OCI-LY3 (cell line): ENCODE results near the gene HOXD12.

Experiments used
- H2AFZ ChIP-seq: fragments of 200-600, 300-600 bp; shearing (Covaris generic); 2 replicates; pipeline ENCODE4 v1.6.0; 2014; ENCODE audit warnings: antibody characterized with exemption, low read depth, low read length
- H3K27ac ChIP-seq: fragments of 200-600, 300-600 bp; sonication (generic); 2 replicates; pipeline ENCODE4 v1.5.1; 2014; ENCODE audit warnings: mild to moderate bottlenecking, low read length, moderate library complexity, mixed read lengths
- H3K27me3 ChIP-seq: fragments of 200-600, 300-600 bp; sonication (generic); 2 replicates; pipeline ENCODE4 v1.6.1; 2014; ENCODE audit warnings: low read depth, low read length, mixed read lengths
- H3K36me3 ChIP-seq: fragments of 200-600, 300-600 bp; sonication (generic); replicated peaks from 2 replicates; pipeline ENCODE3; 2014; ENCODE audit warnings: low read depth, low read length, mixed read lengths
- H3K4me1 ChIP-seq: fragments of 300-600, 200-600 bp; sonication (generic); 2 replicates; pipeline ENCODE4 v1.6.1; 2014; ENCODE audit warnings: low read length, mixed read lengths
- H3K4me2 ChIP-seq: fragments of 200-600, 300-600 bp; sonication (generic); 2 replicates; pipeline ENCODE4 v1.6.1; 2014; ENCODE audit warnings: low read length, mixed read lengths
- H3K4me3 ChIP-seq: fragments of 300-600, 200-600 bp; sonication (generic); 2 replicates; pipeline ENCODE4 v1.5.1; 2014; ENCODE audit warnings: antibody characterized with exemption, mild to moderate bottlenecking, low read length, moderate library complexity
- H3K79me2 ChIP-seq: fragments of 300-600, 200-600 bp; shearing (Covaris generic); 2 replicates; pipeline ENCODE4 v1.6.1; 2014; ENCODE audit warnings: mild to moderate bottlenecking, low read length, mixed read lengths
- H3K9ac ChIP-seq: fragments of 300-600, 200-600 bp; shearing (Covaris generic); 2 replicates; pipeline ENCODE4 v1.6.0; 2014; ENCODE audit warnings: mild to moderate bottlenecking, low read length, moderate library complexity
- H3K9me3 ChIP-seq: fragments of 200-600, 300-600 bp; shearing (Covaris generic); 2 replicates; pipeline ENCODE4 v1.6.1; 2014; ENCODE audit warnings: low read length, mixed read lengths; ENCODE audit not compliant: insufficient read depth
- H4K20me1 ChIP-seq: fragments of 200-600, 300-600 bp; sonication (generic); 2 replicates; pipeline ENCODE4 v1.6.1; 2016; ENCODE audit warnings: low read length, mixed read lengths; ENCODE audit not compliant: insufficient read depth
- CTCF ChIP-seq: fragments of 200-600, 300-600 bp; sonication (generic); IDR thresholded peaks from 2 replicates; pipeline ENCODE4 v1.5.1; 2014; ENCODE audit warnings: antibody characterized with exemption, low read length, low read depth
- EZH2phosphoT487 ChIP-seq: fragments of 200-600 bp; shearing (Covaris generic); IDR thresholded peaks from 2 replicates; pipeline ENCODE4 v1.6.1; 2018; ENCODE audit warnings: antibody characterized with exemption, mixed run types, low read depth

The HOXD12 gene

GRCh38 chr2:176138526-176138922, 38.9 kb downstream of the HOXD12 start:
- Histone ChIP-seq H4K20me1 (no peaks in the 10 kb centered on the region), H3K4me2 (no peak overlapping the region), H3K9ac (no peak overlapping the region), H3K27ac (no peak overlapping the region), H3K4me3 (no peak overlapping the region), H3K27me3 (no peaks in the 10 kb centered on the region), H2AFZ (no peak overlapping the region), H3K36me3 (no peaks in the 10 kb centered on the region), H3K9me3 (no peaks in the 10 kb centered on the region), H3K4me1 (0 out of 2 replicates have a peak, but pooled peaks cover 5% of the 10 kb centered on the region), H3K79me2 (no peaks in the 10 kb centered on the region)
- TF ChIP-seq EZH2phosphoT487 (no peak), CTCF (no peak)

GRCh38 chr2:176138923-176139660, 39.5 kb downstream of the HOXD12 start:
- Histone ChIP-seq H2AFZ (no peak overlapping the region), H3K4me3 (no peak overlapping the region), H3K4me2 (no peak overlapping the region), H3K27ac (no peak overlapping the region), H3K36me3 (no peaks in the 10 kb centered on the region), H3K27me3 (no peaks in the 10 kb centered on the region), H4K20me1 (no peaks in the 10 kb centered on the region), H3K9ac (no peak overlapping the region), H3K9me3 (no peaks in the 10 kb centered on the region), H3K4me1 (0 out of 2 replicates have a peak, but pooled peaks cover 5% of the 10 kb centered on the region), H3K79me2 (no peaks in the 10 kb centered on the region)
- TF ChIP-seq CTCF: no peak
- TF ChIP-seq EZH2phosphoT487: no peak

GRCh38 chr2:176139661-176140512, 40.3 kb downstream of the HOXD12 start:
- H3K4me3 ChIP-seq: peak overlapping the region; percentile 75
- no peak overlapping the region for H3K27ac ChIP-seq
- peak overlapping the region; percentile 75 for H3K4me2 ChIP-seq
- H4K20me1 ChIP-seq: no peaks in the 10 kb centered on the region
- peak overlapping the region; percentile 60 for H3K9ac ChIP-seq
- H3K27me3 ChIP-seq: no peaks in the 10 kb centered on the region
- no peaks in the 10 kb centered on the region for H3K9me3 ChIP-seq
- H3K79me2 ChIP-seq: no peaks in the 10 kb centered on the region
- H2AFZ ChIP-seq: peak overlapping the region; percentile 64
- TF ChIP-seq CTCF (no peak), EZH2phosphoT487 (no peak)
- no peaks in the 10 kb centered on the region for H3K36me3 ChIP-seq
- H3K4me1 ChIP-seq: 0 out of 2 replicates have a peak, but pooled peaks cover 5% of the 10 kb centered on the region
